ENCODE results near the gene HOXD8. TPM values are rescaled to one million over a fixed set of nuclear protein-coding genes. Genes with fewer than 3 reads are reported as not detected.
A peak's percentile ranks its signal among the peaks of the same experiment; 100 is the strongest.

HOXD8 gene
- total RNA-seq, 1 donor from 2014 or later = not detected

- Mint-ChIP-seq H3K27me3 (ENCODE audit: low read depth, unreplicated experiment) (peaks cover 91% of the 10 kb centered on the region), H3K27ac (ENCODE audit: unreplicated experiment) (peak overlapping the region; percentile 66), H3K4me3 (ENCODE audit: unreplicated experiment) (peak overlapping the region; percentile 72), H3K9me3 (ENCODE audit: unreplicated experiment) (peaks cover 39% of the 10 kb centered on the region), H3K4me1 (ENCODE audit: low read depth, unreplicated experiment) (no peaks in the 10 kb centered on the region), H3K36me3 (ENCODE audit: low read depth, unreplicated experiment) (peaks cover 2% of the 10 kb centered on the region)
- H3K79me2 ChIP-seq (ENCODE audit: insufficient read depth, low read length) = no peaks in the 10 kb centered on the region
- H3K27ac ChIP-seq (ENCODE audit: low read depth, low read length) = no peak overlapping the region
- no peak for DNase-seq (ENCODE audit: low read depth)
- no peak for FAIRE-seq
- H3K27me3 ChIP-seq (ENCODE audit: insufficient read depth, low read length) = peaks cover 79% of the 10 kb centered on the region
- H3K9ac ChIP-seq (ENCODE audit: low read length) = peak overlapping the region; percentile 26
- no peaks in the 10 kb centered on the region for H3K36me3 ChIP-seq (ENCODE audit: insufficient read depth, low read length)
- H3K4me1 ChIP-seq (ENCODE audit: insufficient read depth, low read length) = peaks cover 8% of the 10 kb centered on the region
- H4K20me1 ChIP-seq (ENCODE audit: insufficient read depth, low read length) = no peaks in the 10 kb centered on the region
- TF ChIP-seq EZH2 (IDR thresholded peaks at IDR 0.05; ENCODE audit: insufficient read depth, low read length) = peak; percentile 16
- peak; percentile 42 for TF ChIP-seq CTCF (IDR thresholded peaks at IDR 0.05; ENCODE audit: insufficient read depth, low read depth, low read length)
- H2AFZ ChIP-seq (ENCODE audit: low read depth, low read length) = peak overlapping the region; percentile 66
- peak overlapping the region; percentile 45 for H3K4me3 ChIP-seq (ENCODE audit: insufficient read depth, low read depth, low read length)
- H3K9me3 ChIP-seq (ENCODE audit: insufficient read depth, low read depth, low read length) = peaks cover 6% of the 10 kb centered on the region
- H3K4me2 ChIP-seq (ENCODE audit: low read length) = peak overlapping the region; percentile 78
Observed at GRCh38 chr2:176140513-176141317, 11.2 kb downstream of the HOXD8 start.

GRCh38 chr2:176142281-176142680 is 12.8 kb downstream of the HOXD8 start:
- TF ChIP-seq EZH2 (IDR thresholded peaks at IDR 0.05; ENCODE audit: insufficient read depth, low read length) (no peak), CTCF (IDR thresholded peaks at IDR 0.05; ENCODE audit: insufficient read depth, low read depth, low read length) (no peak)
- H3K4me2 ChIP-seq (ENCODE audit: low read length) = no peak overlapping the region
- H3K36me3 ChIP-seq (ENCODE audit: insufficient read depth, low read length) = no peaks in the 10 kb centered on the region
- DNase-seq (ENCODE audit: low read depth) = no peak
- H3K27me3 ChIP-seq (ENCODE audit: insufficient read depth, low read length) = peaks cover 78% of the 10 kb centered on the region
- H3K9ac ChIP-seq (ENCODE audit: low read length) = no peak overlapping the region
- peaks cover 6% of the 10 kb centered on the region for H3K9me3 ChIP-seq (ENCODE audit: insufficient read depth, low read depth, low read length)
- H3K79me2 ChIP-seq (ENCODE audit: insufficient read depth, low read length) = no peaks in the 10 kb centered on the region
- Mint-ChIP-seq H3K27me3 (ENCODE audit: low read depth, unreplicated experiment) (peaks cover 94% of the 10 kb centered on the region), H3K4me3 (ENCODE audit: unreplicated experiment) (no peak overlapping the region), H3K4me1 (ENCODE audit: low read depth, unreplicated experiment) (no peaks in the 10 kb centered on the region), H3K36me3 (ENCODE audit: low read depth, unreplicated experiment) (peaks cover 2% of the 10 kb centered on the region), H3K27ac (ENCODE audit: unreplicated experiment) (no peak overlapping the region), H3K9me3 (ENCODE audit: unreplicated experiment) (peaks cover 43% of the 10 kb centered on the region)
- no peak overlapping the region for H3K4me3 ChIP-seq (ENCODE audit: insufficient read depth, low read depth, low read length)
- no peak overlapping the region for H2AFZ ChIP-seq (ENCODE audit: low read depth, low read length)
- no peak for FAIRE-seq
- no peak overlapping the region for H3K27ac ChIP-seq (ENCODE audit: low read depth, low read length)
- H4K20me1 ChIP-seq (ENCODE audit: insufficient read depth, low read length) = no peaks in the 10 kb centered on the region
- peaks cover 8% of the 10 kb centered on the region for H3K4me1 ChIP-seq (ENCODE audit: insufficient read depth, low read length)
